CD4-positive, alpha-beta T cell (primary cell): ENCODE measurements around the gene CYP11A1. TPM values are rescaled to one million over a fixed set of nuclear protein-coding genes. Genes with fewer than 3 reads are reported as not detected.

Source experiments
- ATAC-seq: fragments of 200-7000 bp; cut with Tn5 transposase; one replicate; pipeline ENCODE4 v1.10.0; 2022; ENCODE audit warnings: mild to moderate bottlenecking; ENCODE audit not compliant: poor library complexity
- CTCF ChIA-PET: fragments of 350-600 bp; sonication (Branson Sonifier 250); formaldehyde crosslinking; loops from one replicate; lab custom pipeline; 2021; ENCODE audit warnings: antibody characterized with exemption, inconsistent platforms; lab: Charles Lee
- POLR2A ChIA-PET: fragments of 350-600 bp; sonication (Branson Sonifier 250); formaldehyde crosslinking; loops from one replicate; lab custom pipeline; 2021; ENCODE audit warnings: antibody characterized with exemption, inconsistent platforms; lab: Charles Lee
- DNase-seq, 14 experiments: peaks; one replicate each; pipeline ENCODE4 v3.0.0-alpha.2; 2013 to 2020; ENCODE audit warnings: mixed read lengths in 2 of 14
- H3K27ac ChIP-seq, 2 donors: one replicate each; pipeline versions ENCODE4 v1.5.1 to v1.7.0; 2013; ENCODE audit warnings: low read length in 2 of 2, low read depth in 1 of 2, mild to moderate bottlenecking in 1 of 2
- H3K27me3 ChIP-seq, 2 experiments: 1 replicate in 1 of 2; 2 replicates in 1 of 2; pipeline versions ENCODE4 v1.6.1 to v1.7.0; 2013; ENCODE audit warnings: low read length in 2 of 2, control low read depth in 1 of 2, mild to moderate bottlenecking in 1 of 2, moderate library complexity in 1 of 2; ENCODE audit not compliant: insufficient read depth in 2 of 2, control insufficient read depth in 1 of 2
- H3K36me3 ChIP-seq: one replicate; pipeline ENCODE4 v1.6.1; 2013; ENCODE audit warnings: low read length, control low read depth; ENCODE audit not compliant: insufficient read depth
- H3K4me1 ChIP-seq: one replicate; pipeline ENCODE4 v1.6.1; 2013; ENCODE audit warnings: low read length, control low read depth; ENCODE audit not compliant: insufficient read depth
- H3K4me3 ChIP-seq: one replicate; pipeline ENCODE4 v1.5.1; 2013; ENCODE audit warnings: mild to moderate bottlenecking, low read length, moderate library complexity
- H3K9me3 ChIP-seq, 2 experiments: 1 replicate in 1 of 2; 2 replicates in 1 of 2; pipeline versions ENCODE4 v1.6.1 to v1.7.0; 2013; ENCODE audit warnings: low read length in 2 of 2, mild to moderate bottlenecking in 2 of 2, control low read depth in 1 of 2, moderate library complexity in 1 of 2; ENCODE audit not compliant: control insufficient read depth in 1 of 2, insufficient read depth in 1 of 2
- H3K27ac Mint-ChIP-seq: one replicate; pipeline ENCODE4 v1.8.0; 2020; ENCODE audit warnings: mixed read lengths
- H3K27me3 Mint-ChIP-seq: one replicate; pipeline ENCODE4 v1.8.0; 2021; ENCODE audit warnings: mixed read lengths
- H3K36me3 Mint-ChIP-seq: one replicate; pipeline ENCODE4 v1.8.0; 2021; ENCODE audit warnings: low read depth, mixed read lengths
- H3K4me1 Mint-ChIP-seq: one replicate; pipeline ENCODE4 v1.8.0; 2021; ENCODE audit warnings: low read depth, mixed read lengths
- H3K4me3 Mint-ChIP-seq: one replicate; pipeline ENCODE4 v1.8.0; 2020; ENCODE audit warnings: mild to moderate bottlenecking, mixed read lengths
- H3K9me3 Mint-ChIP-seq: one replicate; pipeline ENCODE4 v1.8.0; 2020; ENCODE audit warnings: mixed read lengths
- intact Hi-C, 2 experiments: fragments of 100-400 bp; cut with DNase I in 1 of 2; cut with micrococcal nuclease in 1 of 2; formaldehyde crosslinking; loops; one replicate each; pipeline versions ENCODE4 v1.15.1 to v1.9.0; 2023 to 2025; cut with DNase I, micrococcal nuclease
- total RNA-seq, 174 experiments: library from RNA in 2 of 174; stranded (reverse) in 2 of 174; gene quantifications; one replicate each; pipeline ENCODE4 v1.2.3 and lab custom pipeline; 2021 to 2026
- TF ChIP-seq, protein P1 (sequence below): fragments of 200-600 bp; IDR thresholded peaks from one replicate; pipeline ENCODE4 v1.8.0; 2022; ENCODE audit warnings: antibody characterized with exemption, mild to moderate bottlenecking

The CYP11A1 gene
- total RNA-seq, 2 experiments from 2014 or later = not detected

DNA sequence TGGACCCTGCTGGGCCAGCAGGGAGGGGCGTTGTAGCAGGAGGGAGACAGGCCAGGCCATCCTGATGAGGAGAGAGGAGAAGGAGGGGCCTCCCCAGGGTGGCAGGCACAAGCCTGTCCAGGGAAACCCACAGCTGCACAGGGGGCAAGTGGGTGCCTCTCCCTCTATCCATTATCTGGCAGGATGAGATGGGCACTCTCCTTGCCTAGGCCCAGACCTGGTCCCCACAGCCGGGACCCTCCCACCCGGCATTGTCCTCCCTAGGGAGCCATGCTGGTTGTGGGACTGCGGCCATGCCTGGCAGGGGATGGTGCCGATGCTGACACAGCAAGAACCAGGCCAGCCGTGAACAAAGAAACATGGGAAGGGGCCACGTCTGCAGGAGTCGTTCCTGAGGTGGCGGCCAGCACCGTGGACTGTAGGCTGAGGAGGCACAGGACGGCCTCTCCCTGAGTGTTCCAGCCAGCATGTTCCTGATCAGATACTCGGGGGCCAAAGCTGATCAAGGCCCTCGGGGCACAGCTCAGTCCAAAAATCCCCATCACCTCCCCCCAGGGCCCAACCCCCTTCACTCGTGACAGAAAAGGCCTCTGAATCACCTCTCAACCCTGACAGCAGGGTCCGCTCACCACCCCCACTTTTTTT lies 19.2 kb upstream of the CYP11A1 start:
- Mint-ChIP-seq H3K27me3 (no peaks in the 10 kb centered on the region), H3K4me3 (no peak overlapping the region), H3K36me3 (no peaks in the 10 kb centered on the region), H3K4me1 (peaks cover 19% of the 10 kb centered on the region), H3K27ac (no peak overlapping the region), H3K9me3 (no peaks in the 10 kb centered on the region)
- CTCF ChIA-PET = no interaction called here
- intact Hi-C loops = no loop called here
- Histone ChIP-seq H3K9me3 (no peaks in the 10 kb centered on the region), H3K27ac (no peak overlapping the region), H3K27me3 (no peaks in the 10 kb centered on the region), H3K4me1 (peaks cover 36% of the 10 kb centered on the region), H3K4me3 (no peak overlapping the region), H3K36me3 (no peaks in the 10 kb centered on the region)
- no peak for ATAC-seq
- no peak for DNase-seq
- TF ChIP-seq, protein P1, sequence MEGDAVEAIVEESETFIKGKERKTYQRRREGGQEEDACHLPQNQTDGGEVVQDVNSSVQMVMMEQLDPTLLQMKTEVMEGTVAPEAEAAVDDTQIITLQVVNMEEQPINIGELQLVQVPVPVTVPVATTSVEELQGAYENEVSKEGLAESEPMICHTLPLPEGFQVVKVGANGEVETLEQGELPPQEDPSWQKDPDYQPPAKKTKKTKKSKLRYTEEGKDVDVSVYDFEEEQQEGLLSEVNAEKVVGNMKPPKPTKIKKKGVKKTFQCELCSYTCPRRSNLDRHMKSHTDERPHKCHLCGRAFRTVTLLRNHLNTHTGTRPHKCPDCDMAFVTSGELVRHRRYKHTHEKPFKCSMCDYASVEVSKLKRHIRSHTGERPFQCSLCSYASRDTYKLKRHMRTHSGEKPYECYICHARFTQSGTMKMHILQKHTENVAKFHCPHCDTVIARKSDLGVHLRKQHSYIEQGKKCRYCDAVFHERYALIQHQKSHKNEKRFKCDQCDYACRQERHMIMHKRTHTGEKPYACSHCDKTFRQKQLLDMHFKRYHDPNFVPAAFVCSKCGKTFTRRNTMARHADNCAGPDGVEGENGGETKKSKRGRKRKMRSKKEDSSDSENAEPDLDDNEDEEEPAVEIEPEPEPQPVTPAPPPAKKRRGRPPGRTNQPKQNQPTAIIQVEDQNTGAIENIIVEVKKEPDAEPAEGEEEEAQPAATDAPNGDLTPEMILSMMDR = no peak
- POLR2A ChIA-PET = no interaction called here

DNA sequence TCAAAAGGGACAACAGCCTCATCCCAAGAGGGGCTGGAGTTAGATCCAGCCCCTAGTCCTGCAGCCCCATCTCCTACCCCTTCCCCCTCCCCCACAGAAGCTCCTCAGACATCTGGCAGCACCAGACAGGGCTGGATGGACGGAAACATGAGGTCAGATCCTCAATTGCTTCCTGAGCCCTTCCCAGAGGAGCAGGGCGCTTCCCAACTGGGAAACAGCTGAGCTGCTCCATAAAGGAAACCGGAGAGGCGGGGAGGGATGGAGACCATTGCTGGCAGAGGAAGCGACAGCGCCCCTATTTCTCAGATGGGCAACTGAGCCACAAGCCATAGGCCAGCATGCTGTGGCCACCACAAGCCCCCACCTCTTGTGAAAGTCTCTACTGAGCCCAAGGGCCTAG lies 18.3 kb upstream of the CYP11A1 start:
- Mint-ChIP-seq H3K36me3 (no peaks in the 10 kb centered on the region), H3K27me3 (no peaks in the 10 kb centered on the region), H3K4me3 (no peak overlapping the region), H3K27ac (no peak overlapping the region), H3K4me1 (peaks cover 19% of the 10 kb centered on the region), H3K9me3 (no peaks in the 10 kb centered on the region)
- TF ChIP-seq, protein P1 = no peak
- no peak overlapping the region for H3K27ac ChIP-seq
- H3K4me3 ChIP-seq = no peak overlapping the region
- no peak for DNase-seq
- H3K36me3 ChIP-seq = no peaks in the 10 kb centered on the region
- no peaks in the 10 kb centered on the region for H3K27me3 ChIP-seq
- POLR2A ChIA-PET = interaction anchor here (1.0 kb wide), 1 partner anchor 154 kb away, joined by 3 read pairs; no protein-coding TSS in a partner anchor
- CTCF ChIA-PET = interaction anchor here (1.2 to 1.6 kb wide), 2 partner anchors 11 to 75 kb away, joined by 3 to 7 read pairs; partner anchors contain the start of gene UBL7
- peaks cover 36% of the 10 kb centered on the region for H3K4me1 ChIP-seq
- no peaks in the 10 kb centered on the region for H3K9me3 ChIP-seq
- intact Hi-C loops = no loop called here
- no peak for ATAC-seq

DNA sequence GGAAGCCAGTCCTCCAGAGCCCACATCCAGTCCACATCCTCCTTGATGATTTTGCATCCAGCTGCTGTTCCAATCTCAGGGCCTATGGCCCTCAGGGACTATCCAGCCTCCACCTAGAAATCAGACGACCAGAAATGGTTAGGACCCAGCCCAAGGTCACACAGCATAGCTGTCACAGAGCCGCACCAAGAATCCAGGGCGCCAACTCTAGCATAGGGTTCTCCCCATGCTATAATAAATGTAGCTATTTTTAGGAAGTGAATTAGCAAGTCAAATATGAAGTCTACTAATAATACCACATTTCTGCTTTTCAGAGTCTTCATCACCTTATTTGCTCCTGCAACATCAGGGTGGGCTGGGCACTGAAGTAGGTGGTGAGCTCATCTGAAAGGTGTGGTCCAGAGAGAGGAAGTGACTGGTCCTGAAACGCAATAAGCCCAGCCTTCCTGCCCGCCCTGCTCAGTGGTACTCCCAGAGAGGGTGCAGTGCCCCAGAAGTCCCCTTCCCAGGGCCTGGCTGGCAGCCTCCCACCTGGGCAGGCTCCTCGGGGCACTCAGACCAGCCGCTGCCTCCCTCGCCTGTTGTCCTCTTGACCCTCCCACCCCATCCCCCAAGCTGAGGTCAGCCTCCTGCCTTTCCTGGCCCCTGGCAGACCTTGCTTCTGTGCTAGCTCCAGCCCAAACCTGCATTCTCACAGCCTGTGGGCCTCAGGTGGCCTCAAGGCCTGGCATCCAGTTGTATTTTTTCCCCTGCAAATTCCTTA lies 17.6 kb upstream of the CYP11A1 start:
- Mint-ChIP-seq H3K27ac (no peak overlapping the region), H3K4me3 (no peak overlapping the region), H3K36me3 (no peaks in the 10 kb centered on the region), H3K4me1 (peaks cover 19% of the 10 kb centered on the region), H3K27me3 (no peaks in the 10 kb centered on the region), H3K9me3 (no peaks in the 10 kb centered on the region)
- TF ChIP-seq, protein P1 = no peak
- ChIA-PET CTCF (interaction anchor here (1.1 to 1.6 kb wide), 4 partner anchors 11 to 76 kb away, joined by 3 to 7 read pairs (median 4); partner anchors contain the start of gene UBL7), POLR2A (interaction anchor here (1.0 kb wide), 1 partner anchor 155 kb away, joined by 3 read pairs; no protein-coding TSS in a partner anchor)
- Histone ChIP-seq H3K27ac (peak overlapping the region in 1 of 2 donors; percentile 3), H3K27me3 (no peaks in the 10 kb centered on the region), H3K4me3 (no peak overlapping the region), H3K9me3 (no peaks in the 10 kb centered on the region), H3K36me3 (no peaks in the 10 kb centered on the region), H3K4me1 (peaks cover 36% of the 10 kb centered on the region)
- ATAC-seq = peak; percentile 53
- peak in 6 of 14 experiments; percentile 15 to 65 (median 48) for DNase-seq
- intact Hi-C loops = loop anchor here in 1 of 2 experiments (5.0 kb wide), 1 partner anchor 562 kb away; no protein-coding TSS in a partner anchor
